ENCODE results near the gene FAM186B.

DNA sequence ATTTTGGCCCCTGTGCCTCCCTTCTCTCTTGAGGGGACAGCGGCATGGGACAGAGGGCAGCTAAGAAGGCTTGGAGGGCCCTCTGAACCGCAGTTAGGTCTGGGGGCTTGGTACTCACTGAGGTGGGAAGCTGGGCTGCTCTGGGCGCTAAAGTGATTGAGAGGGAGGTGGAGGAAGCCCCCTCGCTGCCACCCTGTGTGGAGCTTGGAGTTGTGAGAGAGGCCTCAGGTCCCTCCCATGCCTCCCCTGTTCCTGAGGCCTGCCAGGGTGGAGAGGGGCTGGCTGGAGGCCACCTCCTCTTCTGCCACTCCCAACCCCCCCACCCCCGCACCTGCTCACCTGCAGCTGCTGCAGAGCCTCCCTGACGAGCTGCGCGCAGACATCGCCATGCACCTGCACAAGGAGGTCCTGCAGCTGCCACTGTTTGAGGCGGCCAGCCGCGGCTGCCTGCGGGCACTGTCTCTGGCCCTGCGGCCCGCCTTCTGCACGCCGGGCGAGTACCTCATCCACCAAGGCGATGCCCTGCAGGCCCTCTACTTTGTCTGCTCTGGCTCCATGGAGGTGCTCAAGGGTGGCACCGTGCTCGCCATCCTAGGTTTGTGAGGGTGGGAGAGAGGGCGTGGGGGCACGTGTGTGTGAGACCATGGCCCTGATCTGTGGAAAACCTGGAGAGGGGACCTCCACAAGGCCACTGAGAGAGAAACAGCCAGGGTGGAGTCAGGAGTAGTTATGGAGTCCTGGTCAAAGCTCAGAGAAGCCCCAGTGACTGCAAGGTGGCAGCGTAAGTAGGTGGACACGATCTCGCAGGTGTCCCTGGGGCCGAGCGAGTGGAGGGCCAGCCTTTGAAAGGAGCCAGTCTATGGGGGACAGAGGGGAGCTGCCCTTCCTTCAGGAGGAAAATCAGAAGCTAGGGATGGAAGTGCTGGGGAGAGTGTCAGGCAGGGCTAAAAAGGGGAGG lies 55.4 kb downstream of the FAM186B start:
- TF ChIP-seq EZH2phosphoT487 (IDR thresholded peaks at IDR 0.05; ENCODE audit: low read depth) (no peak), CTCF (IDR thresholded peaks at IDR 0.05; ENCODE audit: low read depth, low read length) (no peak)
